Endothelial cell of umbilical vein (primary cell): ENCODE measurements around the gene PFDN4.

Experiments
- CTCF ChIP-seq, 2 donors: IDR thresholded peaks; 1 replicate in 1 of 2; 2 replicates in 1 of 2; pipeline ENCODE4 v1.5.1; 2011; ENCODE audit warnings: low read length in 2 of 2, mild to moderate bottlenecking in 2 of 2, moderate library complexity in 2 of 2, control low read depth in 1 of 2, inconsistent platforms in 1 of 2, low read depth in 1 of 2; ENCODE audit not compliant: insufficient read depth in 1 of 2; ENCODE audit errors: extremely low read depth in 1 of 2
- EZH2 ChIP-seq: IDR thresholded peaks from 2 replicates; pipeline ENCODE4 v1.6.1; 2012; ENCODE audit warnings: borderline replicate concordance, low read depth, mild to moderate bottlenecking, moderate library complexity, low read length, inconsistent platforms; ENCODE audit not compliant: severe bottlenecking
- FOS ChIP-seq: IDR thresholded peaks from 2 replicates; pipeline ENCODE4 v1.6.1; 2011; ENCODE audit warnings: mild to moderate bottlenecking, low read length, moderate library complexity, borderline replicate concordance; ENCODE audit not compliant: insufficient read depth
- GATA2 ChIP-seq: IDR thresholded peaks from 2 replicates; pipeline ENCODE4 v1.7.0; 2011; ENCODE audit warnings: low read depth, mild to moderate bottlenecking, moderate library complexity, mixed read lengths, low read length; ENCODE audit not compliant: insufficient read length, insufficient read depth
- MAX ChIP-seq: IDR thresholded peaks from 2 replicates; pipeline ENCODE4 v1.6.1; 2011; ENCODE audit not compliant: insufficient read depth, insufficient read length
- MYC ChIP-seq: IDR thresholded peaks from one replicate; pipeline ENCODE4 v1.6.1; 2011; ENCODE audit warnings: mild to moderate bottlenecking, low read depth, low read length
- POLR2A ChIP-seq: IDR thresholded peaks from 2 replicates; pipeline ENCODE4 v1.6.1; 2012; ENCODE audit warnings: low read depth, mild to moderate bottlenecking, control low read depth, low read length
- POLR2AphosphoS5 ChIP-seq: IDR thresholded peaks from 2 replicates; pipeline ENCODE4 v1.6.1; 2012; ENCODE audit warnings: low read depth, mild to moderate bottlenecking, control low read depth, low read length, moderate library complexity; ENCODE audit not compliant: insufficient read depth

- no peak for TF ChIP-seq CTCF (IDR thresholded peaks at IDR 0.05; ENCODE audit: extremely low read depth in 1 of 2, insufficient read depth in 1 of 2, low read depth in 1 of 2, low read length in 2 of 2)
- TF ChIP-seq EZH2, result no peak
- no peak for TF ChIP-seq FOS
- TF ChIP-seq POLR2AphosphoS5, result no peak
- TF ChIP-seq POLR2A, result no peak
- no peak for TF ChIP-seq MAX
- no peak for TF ChIP-seq MYC
- no peak for TF ChIP-seq GATA2
These were observed 49.4 kb downstream of the PFDN4 start for GRCh38 chr20:54257071-54257816.
